HG02970 (cell line): ENCODE results near the gene TMEFF1.
"Not testable (repeated sequence)": the region's sequence is repeated elsewhere in the genome, so short reads cannot be mapped to it uniquely, and the experiment has no call there.

ENCODE experiments used
- ATAC-seq: cut with Tn5 transposase; IDR thresholded peaks from one replicate; pipeline ENCODE4 v1.9.1; 2021; ENCODE audit warnings: mild to moderate bottlenecking, moderate library complexity, moderate number of reproducible peaks; ENCODE audit not compliant: unreplicated experiment, low FRiP score

Gene TMEFF1

GRCh38 chr9:100486479-100487176, 13.7 kb downstream of the TMEFF1 start:
- no peak for ATAC-seq

- no peak for ATAC-seq
These were observed 15.2 kb downstream of the TMEFF1 start for GRCh38 chr9:100488177-100488576.

GRCh38 chr9:100489836-100490235, 16.9 kb downstream of the TMEFF1 start:
- no peak for ATAC-seq

GRCh38 chr9:100492952-100493351, 20.0 kb downstream of the TMEFF1 start:
- ATAC-seq: no peak

GRCh38 chr9:100498592-100498991, 25.6 kb downstream of the TMEFF1 start:
- no peak for ATAC-seq

- no peak for ATAC-seq
These were observed 26.5 kb downstream of the TMEFF1 start for GRCh38 chr9:100499460-100499859.

- ATAC-seq: no peak
These were observed 26.9 kb downstream of the TMEFF1 start for GRCh38 chr9:100499866-100500265.

- ATAC-seq: no peak
These were observed 32.7 kb downstream of the TMEFF1 start for GRCh38 chr9:100505564-100506159.

GRCh38 chr9:100507350-100507749, 34.4 kb downstream of the TMEFF1 start:
- ATAC-seq: not testable (repeated sequence)

- ATAC-seq: no peak
These were observed 38.3 kb downstream of the TMEFF1 start for GRCh38 chr9:100511205-100511604.

- ATAC-seq: no peak
These were observed 42.9 kb downstream of the TMEFF1 start for GRCh38 chr9:100515578-100516494.

GRCh38 chr9:100521282-100521681, 48.3 kb downstream of the TMEFF1 start:
- no peak for ATAC-seq

GRCh38 chr9:100525563-100525962, 52.6 kb downstream of the TMEFF1 start:
- no peak for ATAC-seq

GRCh38 chr9:100527180-100527794, 54.3 kb downstream of the TMEFF1 start:
- ATAC-seq: not testable (repeated sequence)

GRCh38 chr9:100534401-100534800, 61.5 kb downstream of the TMEFF1 start:
- no peak for ATAC-seq

- no peak for ATAC-seq
These were observed 67.4 kb downstream of the TMEFF1 start for GRCh38 chr9:100540327-100540726.

- no peak for ATAC-seq
These were observed 76.1 kb downstream of the TMEFF1 start for GRCh38 chr9:100549048-100549447.

- no peak for ATAC-seq
These were observed 82.0 kb downstream of the TMEFF1 start for GRCh38 chr9:100554935-100555401.

GRCh38 chr9:100555471-100555870, 82.5 kb downstream of the TMEFF1 start:
- ATAC-seq: no peak

GRCh38 chr9:100557053-100557452, 84.1 kb downstream of the TMEFF1 start:
- ATAC-seq: no peak

- no peak for ATAC-seq
These were observed 88.3 kb downstream of the TMEFF1 start for GRCh38 chr9:100561256-100561655.
